Measurements from ENCODE around the gene TREX2. TPM values are rescaled to one million over a fixed set of nuclear protein-coding genes. Genes with fewer than 3 reads are reported as not detected.

The TREX2 gene, protein sequence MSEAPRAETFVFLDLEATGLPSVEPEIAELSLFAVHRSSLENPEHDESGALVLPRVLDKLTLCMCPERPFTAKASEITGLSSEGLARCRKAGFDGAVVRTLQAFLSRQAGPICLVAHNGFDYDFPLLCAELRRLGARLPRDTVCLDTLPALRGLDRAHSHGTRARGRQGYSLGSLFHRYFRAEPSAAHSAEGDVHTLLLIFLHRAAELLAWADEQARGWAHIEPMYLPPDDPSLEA
- 0.64 and 3.8 TPM in 2 replicates for total RNA-seq

DNA sequence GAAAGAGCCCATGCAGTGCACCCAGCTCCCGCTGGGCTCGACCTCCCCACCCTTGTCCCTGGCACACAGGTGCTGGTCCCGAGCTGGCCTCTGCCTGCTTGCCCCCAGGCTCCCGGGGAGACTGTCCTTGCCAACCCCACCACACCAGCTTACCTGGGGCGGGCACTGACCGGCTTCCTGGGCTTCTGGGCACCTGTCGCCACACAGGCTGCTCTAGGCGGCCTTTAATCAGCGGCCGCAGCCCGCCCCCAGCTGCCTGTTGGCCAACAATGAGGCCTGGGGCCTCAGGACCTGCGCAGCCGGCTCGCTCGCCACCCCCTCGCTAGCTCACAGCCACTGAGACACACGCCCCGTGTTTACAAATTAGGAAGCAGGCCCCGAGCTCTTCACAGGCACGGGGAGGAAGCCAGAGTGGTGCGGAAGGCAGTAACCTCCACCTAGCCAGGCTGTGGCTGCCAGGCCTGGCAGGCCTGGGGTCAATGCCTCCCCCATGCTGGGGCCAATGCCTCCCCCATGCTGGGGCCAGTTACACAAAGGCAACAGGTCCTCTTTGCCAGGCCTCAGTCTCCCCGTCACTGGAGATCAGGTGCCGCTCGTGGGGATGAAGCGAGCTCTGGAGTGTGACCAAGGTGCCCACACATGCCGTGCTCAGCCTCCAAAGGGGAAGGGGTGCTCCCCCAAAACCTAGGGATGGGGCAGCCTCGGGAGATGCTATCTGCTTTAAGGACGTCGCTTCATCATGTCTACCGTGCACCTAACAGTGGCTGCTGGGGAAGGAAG is at the start of gene TREX2:
Gene TREX2, minus strand, starts transcription at position 201 of the 780 bp plus-strand sequence. CDS start 626 bp downstream, outside the sequence.

DNA sequence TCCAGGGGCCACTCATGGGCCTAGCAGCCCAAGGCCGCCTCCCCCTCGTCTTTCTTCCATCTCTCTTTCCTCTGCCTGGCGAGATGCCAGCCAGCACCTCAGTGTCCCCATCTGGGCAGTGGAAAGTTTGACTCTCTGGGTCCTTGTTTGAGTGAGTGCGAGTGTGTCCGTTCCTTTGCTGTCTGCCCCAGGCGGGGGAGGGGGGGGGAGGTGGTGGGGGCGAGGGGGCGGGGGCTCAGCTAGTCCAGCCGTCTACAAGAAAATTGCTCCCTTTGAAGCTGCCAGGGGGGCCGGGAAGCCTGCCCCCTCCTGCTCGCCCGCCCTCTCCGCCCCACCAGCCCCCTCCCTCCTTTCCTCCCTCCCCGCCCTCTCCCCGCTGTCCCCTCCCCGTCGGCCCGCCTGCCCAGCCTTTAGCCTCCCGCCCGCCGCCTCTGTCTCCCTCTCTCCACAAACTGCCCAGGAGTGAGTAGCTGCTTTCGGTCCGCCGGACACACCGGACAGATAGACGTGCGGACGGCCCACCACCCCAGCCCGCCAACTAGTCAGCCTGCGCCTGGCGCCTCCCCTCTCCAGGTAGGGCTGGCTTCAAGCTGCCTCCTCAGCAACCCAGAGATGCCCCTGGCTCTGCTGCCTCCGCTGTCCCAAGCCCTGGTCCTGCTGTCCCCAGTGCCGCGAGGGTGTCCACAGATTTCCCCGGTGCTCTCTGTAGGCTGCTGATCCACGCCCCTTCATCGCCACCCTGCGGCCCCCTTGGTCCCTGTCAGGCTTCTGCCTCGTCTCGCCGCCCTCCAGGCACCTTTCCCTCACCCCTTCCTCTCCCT is 48.9 kb upstream of the TREX2 start, which contains the start of gene BGN:
Gene BGN, plus strand, starts transcription at position 440 of the 821 bp plus-strand sequence. CDS start 9,652 bp downstream, outside the sequence.

DNA sequence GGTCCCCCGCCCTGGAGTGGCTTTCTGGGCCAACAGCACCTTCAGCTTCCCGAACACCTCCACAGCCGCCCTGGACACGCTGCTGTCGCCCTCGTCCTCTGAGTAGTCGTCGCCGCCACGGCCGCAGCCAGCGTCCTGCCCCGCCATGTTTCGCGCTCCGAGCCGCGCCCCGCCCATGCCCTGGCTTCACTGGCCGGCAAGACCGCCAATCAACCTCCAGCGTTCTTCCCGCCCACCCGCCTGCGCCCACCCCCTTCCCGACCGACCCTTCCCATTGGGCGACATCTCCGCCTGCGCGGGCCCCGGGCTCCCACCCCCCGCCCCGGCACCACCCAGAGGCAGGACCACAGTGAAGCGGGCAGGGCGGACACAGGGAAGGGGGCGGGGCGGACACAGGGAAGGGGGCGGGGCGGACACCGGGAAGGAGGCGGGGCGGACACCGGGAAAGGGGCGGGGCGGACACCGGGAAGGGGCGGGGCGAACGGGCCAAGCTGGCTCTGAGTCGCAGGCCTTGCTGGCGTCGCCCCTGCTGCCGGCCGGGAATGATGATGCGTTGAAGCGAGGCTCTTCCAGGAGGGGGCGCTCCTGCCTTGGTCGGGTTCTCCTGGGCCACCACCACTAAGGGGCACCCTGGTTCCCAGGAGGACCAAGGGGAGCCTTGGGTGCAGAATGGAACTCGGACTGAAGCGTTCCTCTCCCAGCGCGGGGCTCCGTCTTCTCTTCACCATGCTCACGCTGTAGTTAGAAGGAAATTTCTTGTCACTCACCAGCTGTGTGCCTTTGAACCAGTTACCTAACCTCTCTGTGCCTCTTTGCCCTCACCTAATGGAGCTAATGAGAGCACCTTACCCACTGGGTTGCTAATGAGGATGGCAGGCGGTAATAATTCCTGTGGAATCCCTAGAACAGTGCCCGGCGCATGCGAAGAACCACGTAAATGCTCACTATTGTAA is 24.8 kb upstream of the TREX2 start, which contains the start of gene HAUS7:
Gene HAUS7, minus strand, starts transcription at position 166 of the 953 bp plus-strand sequence. Its CDS starts 19 bp downstream, at position 147.

GRCh38 chrX:153411255-153411987 is 34.4 kb downstream of the TREX2 start, which contains the start of gene ZFP92:
Gene ZFP92, plus strand, starts transcription at chrX:153411472. Its CDS starts 6,851 bp downstream, at chrX:153418323.

DNA sequence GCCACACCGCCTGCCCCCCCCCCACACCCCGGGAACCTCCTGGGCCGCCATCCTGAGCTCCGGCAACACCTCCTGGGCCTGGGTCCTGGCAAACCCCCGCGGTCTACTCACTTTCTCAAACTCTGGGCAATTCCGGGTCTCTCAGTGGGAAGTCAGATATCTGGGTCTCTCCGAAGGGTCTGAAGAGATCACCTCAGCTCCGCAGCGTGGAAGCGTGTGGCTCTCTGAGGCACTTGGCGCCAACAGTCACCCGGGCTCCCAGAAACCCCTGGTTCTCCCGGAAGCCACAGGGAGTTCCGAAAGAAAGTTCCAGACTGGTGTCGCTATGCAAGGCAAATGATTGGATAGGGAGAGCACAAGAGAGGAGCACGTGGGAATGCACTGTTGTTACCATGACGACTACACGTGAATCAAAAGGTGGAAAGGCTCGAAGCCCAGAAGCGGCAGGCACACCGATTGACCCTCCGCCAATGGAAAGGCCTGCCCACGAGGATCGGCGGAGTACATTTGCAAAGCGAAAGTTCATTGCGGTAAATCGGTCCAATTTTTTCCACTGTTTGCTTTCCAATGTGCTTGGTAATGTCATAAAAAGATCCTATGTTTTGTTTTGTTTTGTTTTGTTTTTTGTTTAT is 44.6 kb downstream of the TREX2 start, which contains the start of gene PNMA6E:
Gene PNMA6E, minus strand, starts transcription at position 218 of the 632 bp plus-strand sequence. CDS start 2,501 bp downstream, outside the sequence.

Other genes with a start within 250 kb of the TREX2 start
- not detected in 2 replicates for gene PNMA6F, start 124.3 kb downstream of the TREX2 start, total RNA-seq
- 5.8 and 13.5 TPM in 2 replicates for gene ZNF275, start 111.9 kb downstream of the TREX2 start, total RNA-seq
- not detected in 2 replicates for gene PNMA6E, start 44.7 kb downstream of the TREX2 start, total RNA-seq
- 0.34 and 2.5 TPM in 2 replicates for gene ZFP92, start 34.6 kb downstream of the TREX2 start, total RNA-seq
- gene HAUS7, start 24.5 kb upstream of the TREX2 start, total RNA-seq: 8.0 and 8.2 TPM in 2 replicates
- 0.21 TPM in 1 of 2 replicates, not detected in the other for gene BGN, start 48.9 kb upstream of the TREX2 start, total RNA-seq
- gene ATP2B3, start 71.6 kb upstream of the TREX2 start, total RNA-seq: not detected in 2 replicates
- gene CCNQ, start 153.1 kb upstream of the TREX2 start, total RNA-seq: 23.2 and 43.1 TPM in 2 replicates
- gene DUSP9, start 201.1 kb upstream of the TREX2 start, total RNA-seq: 0.28 and 0.68 TPM in 2 replicates
- 0.34 and 2.5 TPM in 2 replicates for gene PNCK, start 227.8 kb upstream of the TREX2 start, total RNA-seq
- gene SLC6A8, start 241.9 kb upstream of the TREX2 start, total RNA-seq: 29.0 and 77.4 TPM in 2 replicates

All from nasal cavity respiratory epithelium epithelial cell of viscerocranial mucosa (primary cell).